ENCODE results near the gene KRT24. TPM values are rescaled to one million over a fixed set of nuclear protein-coding genes. Genes with fewer than 3 reads are reported as not detected.
"Not testable (repeated sequence)": the region's sequence is repeated elsewhere in the genome, so short reads cannot be mapped to it uniquely, and the experiment has no call there.

KRT24 gene
- not detected in 2 replicates for total RNA-seq (2014; rRNA removed; shearing (Covaris generic))

DNA sequence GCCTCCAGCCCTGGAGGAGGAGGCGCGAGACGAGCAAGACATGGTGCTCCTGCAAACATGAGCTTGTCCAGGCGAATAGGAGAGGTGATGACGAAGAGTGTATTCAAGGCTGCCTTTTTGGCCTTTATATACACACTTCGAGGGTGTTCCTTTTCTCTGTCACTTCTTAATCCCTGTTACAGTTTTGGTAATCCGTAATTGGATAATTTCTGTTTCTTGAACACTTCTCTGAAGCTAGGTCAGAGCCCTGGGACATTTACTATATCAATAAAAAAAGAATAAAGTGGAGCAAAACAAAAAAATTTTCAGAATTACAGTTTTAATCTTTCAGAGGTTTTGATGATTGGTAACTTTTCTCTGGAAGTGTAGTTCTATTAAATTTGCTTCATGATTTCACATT, at the start of gene KRT24:
KRT24 (minus strand) TSS at position 101 of the 400 bp plus-strand sequence; CDS start at position 42, 59 bp downstream.
- no peak for DNase-seq (ENCODE audit: low read depth)

DNA sequence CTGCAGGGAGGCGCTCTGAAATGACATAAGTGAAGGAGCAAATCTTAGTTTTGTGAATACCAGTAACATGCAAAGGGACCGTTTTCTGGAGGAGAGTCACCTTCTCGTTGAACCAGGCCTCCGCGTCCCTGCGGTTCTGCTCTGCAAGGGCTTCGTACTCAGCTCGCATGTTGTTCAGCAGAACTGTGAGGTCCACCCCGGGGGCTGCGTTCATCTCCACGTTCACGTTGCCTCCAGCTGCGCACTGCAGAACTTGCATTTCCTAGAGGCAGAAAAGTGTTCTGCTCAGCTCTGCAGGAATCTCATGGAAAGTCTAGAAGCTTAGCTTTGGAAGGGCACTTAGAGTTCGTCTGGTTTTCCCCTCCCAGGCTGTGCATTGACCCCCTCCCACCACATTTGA, 47.5 kb upstream of the KRT24 start:
- DNase-seq (ENCODE audit: low read depth) = no peak

DNA sequence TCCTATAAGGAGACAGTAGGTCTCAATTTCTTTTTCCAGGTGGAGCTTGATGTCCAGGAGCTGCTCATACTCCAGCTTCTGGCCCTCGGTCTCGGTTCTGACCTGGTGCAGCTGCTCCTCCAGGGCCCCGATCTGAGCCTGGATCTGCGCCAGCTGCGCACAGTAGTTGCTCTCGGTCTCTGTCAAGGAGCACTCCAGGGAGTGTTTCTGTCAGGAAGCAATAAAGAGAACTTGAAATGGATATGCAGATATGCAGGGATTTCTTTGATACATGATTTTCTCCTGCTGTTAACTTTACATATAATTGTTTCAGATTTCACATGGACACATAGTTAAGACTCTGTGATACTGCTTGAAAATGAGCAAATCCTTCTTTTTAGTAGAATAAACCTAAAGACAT, 46.8 kb upstream of the KRT24 start:
- no peak for DNase-seq (ENCODE audit: low read depth)

DNA sequence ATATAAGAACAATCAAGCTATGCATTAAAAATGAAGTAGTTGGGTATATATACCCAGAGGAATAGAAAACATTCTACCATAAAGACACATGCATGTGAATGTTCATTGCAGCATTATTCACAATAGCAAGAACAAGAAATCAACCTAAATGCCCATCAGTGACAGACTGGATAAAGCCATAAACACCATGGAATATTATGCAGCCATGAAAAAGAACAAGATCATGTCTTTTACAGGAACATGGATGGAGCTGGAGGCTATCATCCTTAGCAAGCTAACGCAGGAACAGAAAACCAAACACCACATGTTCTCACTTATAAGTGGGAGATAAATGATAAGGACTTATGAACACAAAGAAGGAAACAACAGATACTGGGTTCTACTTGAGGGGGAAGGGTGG, 45.1 kb upstream of the KRT24 start:
- DNase-seq (ENCODE audit: low read depth) = not testable (repeated sequence)

DNA sequence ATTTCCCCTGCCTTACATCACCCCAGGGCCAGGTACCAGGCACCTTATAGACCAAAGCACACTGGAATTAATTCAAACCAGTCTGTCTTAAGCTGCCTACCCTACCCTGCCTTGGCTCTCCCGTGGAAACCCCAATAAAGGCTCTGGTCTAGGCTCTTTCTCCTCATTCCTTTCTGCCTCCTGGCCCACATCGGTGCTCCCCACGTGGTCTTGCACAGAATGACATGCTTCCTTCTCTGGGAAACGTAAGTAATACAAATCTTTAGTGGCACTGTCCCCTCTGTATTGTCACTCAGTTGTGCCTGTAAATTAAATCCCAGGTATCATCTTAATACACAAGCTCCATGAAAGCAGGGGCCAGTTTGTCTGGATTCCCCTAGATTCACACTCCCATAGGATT, 35.0 kb upstream of the KRT24 start:
- no peak for DNase-seq (ENCODE audit: low read depth)

DNA sequence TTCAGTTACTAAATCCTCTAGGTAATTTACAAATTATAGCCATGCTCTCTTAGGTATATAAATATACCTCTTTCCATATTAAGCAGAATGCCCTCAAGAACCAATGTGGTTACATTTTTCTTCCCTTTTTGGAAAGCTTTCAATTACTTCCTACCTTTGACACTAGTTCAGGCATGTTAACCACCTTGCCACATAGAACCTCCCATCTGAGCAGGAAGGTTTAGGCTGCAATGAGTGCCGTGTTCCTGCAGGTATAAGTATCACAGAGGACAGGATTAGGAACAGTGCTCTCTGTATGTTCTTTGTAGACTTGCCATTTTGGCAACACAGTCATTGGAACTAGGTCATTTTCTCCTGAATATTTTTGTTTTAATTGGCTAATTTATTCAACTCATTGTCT, 31.5 kb upstream of the KRT24 start:
- DNase-seq (ENCODE audit: low read depth) = no peak

DNA sequence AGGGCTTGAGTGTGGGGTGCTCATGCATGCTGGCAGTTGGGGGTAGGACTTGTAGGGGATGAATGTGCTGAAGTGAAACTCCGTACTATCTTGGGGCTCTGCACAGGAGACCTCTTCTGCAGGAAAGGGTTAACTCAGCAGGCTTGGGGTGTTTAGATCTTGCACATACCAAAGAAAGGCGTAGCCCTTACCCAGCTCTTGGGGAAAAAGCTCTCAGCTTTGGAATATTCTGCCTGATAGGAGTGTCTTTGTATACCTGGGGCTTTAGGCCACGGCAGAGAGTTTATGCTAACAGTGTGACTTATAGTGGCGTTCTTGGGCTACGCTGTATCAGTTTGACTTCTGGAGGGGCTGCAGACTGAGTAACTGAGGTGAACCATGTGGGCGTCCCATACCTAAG, 30.5 kb upstream of the KRT24 start:
- no peak for DNase-seq (ENCODE audit: low read depth)

DNA sequence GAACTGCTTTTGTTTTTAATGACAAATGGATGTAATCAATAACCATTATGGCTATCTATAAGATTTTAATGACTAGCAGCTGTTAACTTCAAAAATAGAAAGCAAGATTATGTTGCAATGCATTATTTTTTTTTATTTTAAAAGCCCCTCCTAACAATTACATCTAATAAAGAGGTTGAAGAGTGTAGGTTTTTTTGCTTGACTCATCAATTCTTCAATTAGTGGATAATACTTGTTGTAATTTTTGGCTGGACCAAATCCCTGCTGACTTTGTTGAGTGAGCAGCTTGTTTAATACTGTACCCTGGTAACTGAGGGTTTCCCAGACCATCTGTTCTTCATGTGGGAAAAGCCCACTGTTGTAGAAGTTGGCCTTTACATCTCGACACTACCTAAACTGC, 27.4 kb upstream of the KRT24 start:
- DNase-seq (ENCODE audit: low read depth) = no peak

DNA sequence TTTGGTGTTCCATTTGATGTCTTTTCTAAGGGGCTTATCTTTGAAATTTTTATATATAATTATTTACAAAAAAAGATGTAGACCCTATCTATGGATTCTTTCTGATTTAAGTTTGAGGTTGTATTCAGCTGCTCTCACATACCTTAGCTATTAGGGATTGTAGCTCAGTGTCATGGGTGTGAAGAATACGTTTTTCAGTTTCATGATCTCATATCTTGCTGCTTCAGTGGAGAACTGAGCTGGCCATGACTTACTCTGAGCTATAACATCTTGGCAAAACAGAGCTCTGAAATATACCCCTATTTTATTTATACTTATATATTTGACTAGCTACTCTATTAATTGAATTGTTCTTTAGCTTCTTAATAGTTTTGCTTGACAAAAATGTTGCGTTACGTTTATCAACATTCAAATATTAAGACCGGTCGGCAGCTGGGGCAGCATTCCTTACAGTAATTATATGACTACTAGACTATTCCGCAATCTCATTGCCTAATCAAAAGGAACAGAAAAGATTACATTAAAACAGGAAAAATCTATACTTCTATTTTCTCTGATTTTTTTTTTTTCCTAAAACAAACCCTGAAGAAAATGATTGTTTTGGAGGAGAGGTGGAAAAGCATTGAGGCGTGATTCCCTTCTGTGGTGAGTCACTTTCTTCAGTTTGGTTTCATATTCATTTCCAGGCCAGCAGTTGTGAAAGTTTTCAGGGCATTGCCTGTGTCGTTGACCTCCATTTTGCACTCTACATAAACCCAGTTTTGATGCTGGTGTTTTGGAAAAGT, 24.1 kb upstream of the KRT24 start:
- DNase-seq (ENCODE audit: low read depth) = peak; percentile 87

DNA sequence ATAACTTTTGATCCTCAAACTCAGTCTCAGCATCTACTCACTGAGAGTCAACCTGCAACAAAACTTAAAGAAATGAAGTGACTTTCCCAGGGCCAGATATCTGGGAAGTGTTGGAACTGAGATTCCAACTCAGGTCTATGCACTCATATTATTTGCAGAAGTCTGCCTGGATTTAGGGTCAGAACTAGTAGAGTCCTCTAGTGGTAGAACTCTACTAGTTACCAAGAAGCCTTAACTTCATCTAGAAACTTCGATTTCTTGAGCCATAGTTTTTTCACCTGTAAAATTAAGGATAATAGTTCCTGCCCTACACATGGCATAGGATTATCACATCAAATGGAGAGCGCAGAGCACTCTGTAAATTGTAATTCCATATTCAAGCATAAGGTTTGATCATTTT, 23.4 kb upstream of the KRT24 start:
- peak; percentile 25 for DNase-seq (ENCODE audit: low read depth)

DNA sequence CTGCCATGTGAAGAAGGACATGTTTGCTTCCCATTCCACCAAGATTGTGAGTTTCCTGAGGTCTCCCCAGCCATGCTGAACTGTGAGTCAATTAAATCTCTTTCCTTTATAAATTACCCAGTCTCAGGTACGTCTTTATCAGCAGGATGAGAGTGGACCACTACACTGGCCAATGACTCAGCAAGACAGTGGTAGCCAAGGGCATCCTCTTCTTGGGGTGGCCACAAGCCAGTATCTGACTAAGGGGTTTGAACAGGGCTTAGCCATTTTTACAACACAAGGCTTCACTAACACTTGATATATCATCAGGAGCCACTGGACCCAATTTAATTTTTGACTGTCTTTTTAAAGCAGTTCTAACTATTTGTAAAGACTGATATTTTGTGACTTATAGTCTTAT, 21.1 kb upstream of the KRT24 start:
- peak; percentile 62 for DNase-seq (ENCODE audit: low read depth)

DNA sequence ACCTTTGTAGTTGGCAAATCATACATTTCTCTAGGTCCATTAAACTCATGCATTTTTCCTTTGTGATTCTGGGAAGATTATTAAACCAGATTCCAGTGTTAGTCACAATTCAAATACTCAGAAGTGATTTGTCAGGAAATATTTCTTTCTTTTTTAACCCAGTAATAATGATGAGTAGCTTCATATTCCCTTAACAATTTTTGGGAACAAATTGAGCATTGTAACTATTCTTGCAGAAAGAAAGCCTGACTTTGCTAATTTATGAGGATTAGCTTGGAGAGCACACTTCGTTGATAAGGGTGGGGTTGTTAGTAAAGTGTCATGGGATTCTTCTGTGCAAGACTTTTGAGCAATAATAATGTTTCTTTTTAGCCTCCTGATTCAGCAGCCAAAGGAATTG, 18.7 kb upstream of the KRT24 start:
- DNase-seq (ENCODE audit: low read depth) = peak; percentile 8

DNA sequence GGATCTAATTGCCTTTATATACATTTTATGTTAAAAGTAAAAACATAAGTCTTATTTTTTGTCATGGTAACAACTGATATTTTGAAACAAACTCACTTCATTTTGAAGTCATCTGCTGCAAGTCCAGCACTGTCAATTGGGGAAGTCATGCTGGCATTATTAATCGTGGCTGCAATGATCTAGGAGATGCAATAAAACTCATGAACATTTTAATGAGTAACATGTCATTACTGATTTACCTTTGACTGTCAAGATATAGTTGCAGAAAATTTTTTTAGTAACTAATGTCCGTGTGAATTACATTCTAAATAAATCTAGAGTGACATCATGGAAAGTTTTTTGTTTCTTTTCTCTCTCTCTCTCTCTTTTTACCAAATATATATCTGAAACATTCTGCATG, 17.3 kb upstream of the KRT24 start:
- DNase-seq (ENCODE audit: low read depth) = no peak

DNA sequence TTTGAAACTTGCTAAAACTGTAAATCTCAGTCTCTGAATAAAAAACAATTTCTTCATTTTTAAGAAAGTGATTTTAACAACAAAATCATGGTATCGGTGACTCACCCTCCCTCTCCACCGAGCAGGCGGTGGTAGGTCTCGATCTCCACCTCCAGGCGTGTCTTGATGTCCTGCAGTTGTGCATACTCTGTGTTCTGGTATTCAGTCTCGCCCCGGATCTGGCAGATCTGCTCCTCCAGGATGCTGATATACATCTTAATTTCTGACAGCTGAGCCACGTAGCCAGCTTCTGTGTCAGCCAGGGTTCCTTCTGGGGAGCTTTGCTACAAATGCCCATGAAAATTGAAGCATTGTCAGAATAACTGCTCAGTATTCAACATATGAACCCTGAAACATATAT, 15.4 kb upstream of the KRT24 start:
- no peak for DNase-seq (ENCODE audit: low read depth)

DNA sequence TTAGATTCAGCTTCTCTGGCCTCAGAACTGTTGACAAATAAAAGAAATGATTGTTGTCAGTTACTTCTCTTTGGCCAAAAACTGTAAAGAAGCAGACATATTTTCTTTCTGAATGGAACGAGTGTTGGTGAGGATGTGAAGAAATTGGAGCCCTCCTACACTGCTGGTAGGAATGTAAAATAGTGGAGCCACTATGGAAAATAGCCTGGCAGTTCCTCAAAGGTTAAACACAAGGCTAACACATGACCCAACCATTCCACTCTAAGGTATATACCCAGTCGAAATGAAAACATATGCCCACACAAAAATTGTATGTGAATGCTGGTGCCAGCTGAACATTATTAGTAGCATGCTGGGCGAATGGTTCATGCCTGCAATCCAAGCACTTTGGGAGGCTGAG, 14.2 kb upstream of the KRT24 start:
- DNase-seq (ENCODE audit: low read depth) = no peak

DNA sequence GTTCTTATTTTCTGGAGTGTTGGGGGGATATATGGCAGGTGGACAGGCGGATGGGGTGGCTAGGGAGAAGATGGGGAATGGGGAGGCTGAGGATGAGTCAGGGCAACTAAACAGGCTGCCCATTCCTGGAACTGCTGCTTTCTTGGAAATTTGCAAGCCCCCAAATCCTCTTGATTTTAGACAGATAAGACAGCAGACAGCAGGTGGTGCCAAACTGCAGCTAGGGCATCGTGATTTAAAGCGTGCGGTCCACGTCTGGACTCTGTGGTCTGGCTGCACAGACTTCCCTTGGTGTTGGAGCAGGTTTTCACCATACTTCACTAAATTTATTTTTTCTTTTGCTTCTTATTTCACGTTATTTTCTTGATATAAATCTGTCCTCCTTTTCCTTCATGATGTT, 10.9 kb upstream of the KRT24 start:
- DNase-seq (ENCODE audit: low read depth) = no peak

DNA sequence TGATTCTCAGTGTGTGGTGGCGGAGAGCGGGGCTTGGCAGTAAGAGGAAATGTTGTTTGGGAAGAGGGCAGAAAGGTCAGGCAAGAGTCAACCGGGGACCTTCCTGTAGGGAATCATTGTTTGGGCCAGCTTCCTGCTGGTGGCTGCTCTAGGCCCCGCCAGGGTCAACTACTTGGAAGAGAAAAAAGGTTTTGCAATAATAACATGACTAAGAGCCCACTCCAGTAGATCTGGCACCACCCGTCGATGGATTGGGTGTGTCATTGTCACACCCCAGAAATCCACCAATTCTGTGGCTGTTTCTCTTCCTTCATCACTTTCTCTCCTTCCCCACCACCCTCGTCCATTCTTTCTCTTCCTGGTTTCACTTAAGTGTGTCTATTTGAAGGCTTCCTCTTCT, 4.2 kb upstream of the KRT24 start:
- DNase-seq (ENCODE audit: low read depth) = peak; percentile 21

DNA sequence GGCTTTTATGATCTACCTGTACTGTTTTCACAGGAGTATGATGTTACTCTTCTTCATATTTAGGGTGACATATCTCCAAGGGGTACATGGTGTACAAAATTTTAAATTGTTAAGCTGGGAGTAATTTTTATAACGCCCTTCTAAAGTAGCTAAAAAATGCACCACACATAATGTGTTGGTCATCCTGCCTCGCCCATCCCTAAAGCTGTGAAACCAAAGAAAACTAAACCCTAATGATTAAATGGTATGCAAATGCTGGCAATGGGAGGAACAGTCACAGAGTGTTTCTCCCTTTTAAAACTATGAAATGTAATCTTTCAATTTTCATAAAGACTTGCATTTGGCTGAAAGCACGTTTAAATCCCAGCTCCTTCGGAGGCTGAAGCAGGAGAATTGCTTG, 2.0 kb upstream of the KRT24 start:
- DNase-seq (ENCODE audit: low read depth) = no peak

DNA sequence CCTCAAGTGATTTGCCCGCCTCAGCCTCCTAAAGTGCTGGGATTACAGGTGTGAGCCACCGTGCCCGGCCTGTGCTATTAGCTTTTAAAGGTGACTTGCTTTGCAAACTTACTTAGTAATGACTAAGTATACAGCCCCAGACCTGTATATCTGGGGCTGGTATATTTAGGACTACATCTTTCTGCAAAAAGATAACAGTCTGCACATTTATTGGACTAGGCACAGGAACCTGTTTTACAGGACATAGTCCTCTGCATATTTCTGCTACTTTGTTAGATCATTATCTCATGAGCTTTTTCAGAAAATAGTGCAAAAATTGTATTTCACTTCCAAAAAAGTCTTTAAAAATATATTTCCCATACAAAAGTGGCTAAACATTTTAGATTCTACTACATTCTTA, 1.3 kb downstream of the KRT24 start:
- DNase-seq (ENCODE audit: low read depth) = no peak

DNA sequence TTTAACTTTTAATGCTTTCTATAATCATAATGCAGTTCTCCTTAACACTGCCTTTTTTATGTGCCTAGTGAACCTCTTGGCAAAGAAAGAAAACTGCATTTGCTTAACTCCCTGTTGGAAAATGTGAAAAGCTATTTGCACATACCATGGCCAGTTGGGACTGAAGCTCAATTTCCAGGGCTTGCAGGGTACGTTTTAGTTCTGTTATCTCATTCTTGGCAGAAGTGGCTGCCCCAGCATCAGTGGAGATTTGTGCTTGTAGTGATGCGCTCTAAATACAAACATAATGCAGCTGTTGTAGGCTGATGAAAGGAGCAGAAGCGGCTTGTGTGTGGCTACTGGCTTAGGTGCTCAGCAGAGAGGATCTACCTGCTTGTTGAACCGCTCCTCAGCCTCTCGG, 3.7 kb downstream of the KRT24 start:
- no peak for DNase-seq (ENCODE audit: low read depth)

DNA sequence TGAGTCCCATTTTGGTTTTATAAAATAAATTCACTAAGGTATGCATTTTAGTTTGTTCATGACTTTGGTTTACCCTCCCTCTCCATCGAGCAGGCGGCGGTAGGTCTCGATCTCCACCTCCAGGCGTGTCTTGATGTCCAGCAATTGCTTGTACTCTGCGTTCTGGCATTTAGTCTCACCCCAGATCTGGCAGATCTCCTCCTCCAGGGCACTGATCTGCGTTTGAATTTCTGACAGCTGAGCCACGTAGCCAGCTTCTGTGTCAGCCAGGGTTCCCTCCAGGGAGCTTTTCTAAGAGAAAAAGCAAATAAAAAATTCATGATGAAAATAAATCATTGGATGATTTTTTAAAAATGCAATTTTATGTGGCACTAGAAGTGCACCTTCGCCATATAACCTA, 4.2 kb downstream of the KRT24 start:
- no peak for DNase-seq (ENCODE audit: low read depth)

DNA sequence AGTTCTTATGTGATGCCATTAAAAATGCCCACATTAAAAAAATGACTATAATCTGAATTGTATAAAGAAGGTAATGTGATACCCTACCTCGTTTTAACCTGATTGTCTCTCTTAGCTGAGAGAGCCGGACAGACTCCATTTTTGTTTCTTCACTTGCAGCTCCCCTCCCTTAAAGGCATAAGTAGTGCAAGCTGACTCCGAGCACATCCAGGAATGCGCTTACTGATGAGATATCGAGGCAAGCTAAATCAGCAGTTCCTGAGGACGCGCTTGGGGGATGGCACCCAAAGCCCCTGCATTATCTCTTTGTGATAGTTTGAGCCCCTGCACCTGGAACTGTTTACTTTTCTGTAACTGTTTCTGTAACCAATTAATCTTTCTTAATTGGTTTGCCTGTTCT, 6.3 kb downstream of the KRT24 start:
- no peak for DNase-seq (ENCODE audit: low read depth)

DNA sequence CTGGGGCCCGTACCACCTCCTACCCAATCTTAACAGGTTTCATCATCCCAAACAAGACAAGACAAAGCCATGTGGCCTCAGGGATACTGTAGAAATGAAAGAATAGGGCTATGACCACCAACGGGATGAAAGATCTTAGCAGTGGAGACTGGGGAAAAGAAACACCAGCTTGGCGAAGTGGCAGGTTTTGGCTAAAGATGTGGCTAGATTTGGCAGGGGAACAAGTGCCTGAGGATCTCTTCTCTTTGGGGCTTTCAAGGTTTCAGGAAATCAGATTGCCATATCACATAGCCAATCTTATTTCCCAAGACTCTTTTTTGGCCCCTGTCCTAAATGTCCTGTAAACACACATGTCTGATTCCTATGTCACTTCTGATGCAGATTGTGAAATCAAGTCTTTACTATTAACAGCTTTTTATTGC, 6.9 kb downstream of the KRT24 start:
- DNase-seq (ENCODE audit: low read depth) = peak; percentile 74

DNA sequence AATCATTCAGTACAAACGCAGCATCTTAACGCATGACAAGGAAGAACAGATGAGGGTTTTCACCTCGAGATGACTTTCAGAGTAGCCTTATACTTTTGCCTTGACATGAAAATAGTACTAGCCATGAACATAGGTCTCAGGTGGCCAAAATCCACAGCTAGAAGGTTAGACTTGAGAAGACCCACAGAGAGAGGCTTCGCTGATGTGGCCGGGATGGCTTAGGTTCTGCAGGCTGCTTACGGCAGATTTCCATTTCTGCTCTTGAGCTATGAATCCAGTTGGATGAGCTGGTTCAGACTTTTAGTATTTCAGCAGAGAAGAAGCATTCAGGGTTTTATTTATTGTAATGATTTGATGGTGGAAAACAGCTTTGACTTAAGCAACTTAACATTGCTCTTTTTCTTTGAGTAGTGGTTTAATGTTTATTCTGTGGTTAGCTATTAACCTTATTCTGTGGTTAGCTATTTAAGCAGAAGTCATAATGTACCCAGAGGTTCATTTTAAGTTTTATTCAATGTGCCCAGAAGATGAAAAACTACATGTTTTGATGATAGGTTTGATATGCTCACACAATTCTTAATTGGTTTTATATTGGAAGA, 7.6 kb downstream of the KRT24 start:
- peak; percentile 48 for DNase-seq (ENCODE audit: low read depth)
